HT1080 (cell line): Measurements from ENCODE around the gene TMEM266. TPM values are rescaled to one million over a fixed set of nuclear protein-coding genes. Genes with fewer than 3 reads are reported as not detected.

Experiments
- DNase-seq: peaks from one replicate; pipeline ENCODE4 v3.0.0-alpha.2; 2015; ENCODE audit warnings: low read depth
- total RNA-seq: library from RNA; depleted of rRNA; stranded (reverse); fragments of >200 nt; shearing (Covaris generic); gene quantifications from 2 replicates; pipeline ENCODE4 v1.2.3, GENCODE V29; 2014; rRNA removed

Gene TMEM266
- total RNA-seq, 1 experiment from 2014 or later, result 0.08 TPM

DNA sequence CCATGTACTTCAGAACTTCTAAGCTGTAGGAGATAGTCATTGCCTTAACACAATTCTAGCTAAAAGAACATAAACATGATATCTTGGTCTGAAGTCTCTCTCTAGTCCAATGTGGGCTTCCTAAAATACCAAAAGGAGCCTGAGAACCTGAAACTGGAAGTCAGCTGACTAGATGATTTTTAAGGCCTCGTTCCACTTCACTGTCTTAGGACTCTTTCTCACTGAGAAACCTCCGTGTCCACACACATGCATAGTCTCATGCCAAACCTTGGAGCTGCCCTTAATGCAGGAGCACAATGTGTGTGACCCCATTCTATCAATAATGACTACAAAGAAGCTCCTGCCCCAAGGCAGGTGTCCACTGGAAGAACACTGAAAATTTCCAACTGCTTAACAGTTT, 163.7 kb downstream of the TMEM266 start:
- no peak for DNase-seq

DNA sequence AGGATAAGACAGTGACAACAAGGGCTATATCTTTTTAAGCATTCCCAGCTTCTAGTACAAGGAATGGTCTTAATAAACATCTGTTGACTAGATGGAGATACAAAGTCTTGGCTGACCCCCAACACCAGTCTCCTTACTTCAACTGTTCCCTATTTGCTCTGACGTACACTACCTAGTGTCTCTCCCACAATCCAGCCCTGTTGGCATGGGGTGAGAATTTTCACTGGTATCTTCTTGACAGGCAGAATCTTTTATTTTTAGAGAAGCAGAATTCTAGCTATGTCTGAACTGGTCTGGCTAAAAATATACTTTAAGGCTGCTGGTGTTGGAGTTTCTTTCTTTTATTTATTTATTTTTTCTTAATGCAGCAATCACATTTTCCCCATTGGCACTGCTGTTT, 169.5 kb downstream of the TMEM266 start:
- DNase-seq, result no peak

DNA sequence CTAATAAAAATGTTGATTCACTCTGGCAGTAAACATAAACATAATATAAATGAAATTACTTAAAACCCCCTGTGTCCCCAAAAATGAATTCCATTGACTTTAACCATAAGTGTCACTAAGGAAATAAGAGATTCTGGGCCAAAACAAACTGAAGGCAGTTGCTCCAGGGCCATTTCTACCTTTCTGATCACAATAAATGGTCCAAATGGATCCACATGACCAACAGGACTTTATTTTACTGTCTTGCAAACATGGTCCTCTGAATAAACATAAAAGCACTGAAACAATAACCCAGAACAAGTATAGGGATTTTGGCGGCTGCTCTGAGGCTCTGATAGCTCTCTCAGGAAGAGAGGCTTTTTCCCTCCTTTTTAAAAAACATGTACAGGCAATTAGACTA, 174.1 kb downstream of the TMEM266 start:
- DNase-seq, result no peak

DNA sequence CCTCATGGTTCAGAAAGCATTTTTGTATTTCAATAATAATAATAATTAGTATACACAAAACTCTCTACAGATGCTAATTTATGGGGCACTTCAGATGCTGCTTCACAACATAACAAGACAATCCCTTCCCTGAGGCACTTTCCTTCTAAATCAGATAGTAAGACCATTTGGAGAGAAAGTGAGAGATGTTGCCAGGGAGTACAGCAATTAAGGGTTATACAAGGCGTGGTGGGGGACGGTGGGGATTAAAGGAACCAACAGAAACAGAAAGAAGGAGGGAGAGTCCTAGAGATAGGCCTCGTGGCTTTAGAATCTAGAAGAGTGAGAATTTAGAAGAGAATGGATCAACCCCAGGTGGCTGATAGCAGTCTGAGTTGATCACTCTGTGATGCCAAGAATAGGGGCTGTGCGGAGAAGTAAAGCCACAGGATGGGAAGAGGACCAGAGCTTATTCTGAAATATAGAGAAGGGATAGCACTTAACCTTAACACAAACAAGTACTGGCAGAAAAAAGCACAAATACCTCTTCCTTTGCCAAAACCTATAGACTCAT, 174.6 kb downstream of the TMEM266 start:
- no peak for DNase-seq

DNA sequence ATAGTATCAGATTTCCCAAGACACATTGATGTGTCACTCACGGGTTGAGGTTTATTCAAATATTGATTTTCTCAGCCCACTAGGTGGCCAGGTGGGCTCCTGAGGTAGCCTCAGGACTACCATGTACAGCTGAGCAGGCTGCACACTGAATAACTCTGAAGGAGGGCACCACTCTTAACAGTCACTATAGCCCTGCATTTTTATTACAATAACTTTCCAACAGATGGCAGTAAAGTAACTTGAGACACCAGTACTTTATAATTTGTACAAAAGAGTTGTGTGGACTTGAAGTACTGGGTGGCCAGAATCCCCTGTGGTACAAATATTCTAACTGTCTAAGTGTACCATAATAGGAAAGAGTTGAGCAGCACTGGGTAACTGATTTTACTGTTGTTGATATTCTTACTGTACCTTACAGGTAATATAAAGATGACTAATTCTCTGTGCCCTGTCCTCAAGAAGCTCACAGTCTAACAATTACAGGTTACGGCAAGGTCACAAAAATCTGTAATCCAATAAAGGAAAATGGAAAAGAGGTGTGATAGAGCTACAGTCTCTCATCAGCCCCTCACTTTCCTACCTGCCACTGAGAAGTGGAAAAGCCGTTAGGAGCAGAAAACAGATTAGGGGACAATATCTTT, 175.5 kb downstream of the TMEM266 start:
- DNase-seq, result peak; percentile 48

DNA sequence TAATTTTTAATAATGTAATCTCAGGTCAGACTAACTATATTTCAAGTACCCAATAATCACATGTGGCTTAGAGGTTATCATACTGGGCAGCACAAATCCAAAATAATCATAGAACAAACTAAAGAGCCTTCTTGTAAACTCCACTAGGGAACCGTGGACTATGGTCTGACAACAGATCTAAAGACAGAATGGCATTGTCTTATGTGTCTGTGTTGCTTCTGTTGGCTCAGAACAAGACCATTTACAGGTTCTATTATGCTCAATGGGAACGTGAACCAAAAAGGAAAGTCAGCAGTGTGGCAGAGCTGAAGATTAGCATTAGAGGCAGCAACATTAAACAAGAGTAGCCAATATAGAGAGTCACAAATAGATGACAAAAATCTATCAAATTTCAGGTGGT, 176.6 kb downstream of the TMEM266 start:
- DNase-seq, result no peak

DNA sequence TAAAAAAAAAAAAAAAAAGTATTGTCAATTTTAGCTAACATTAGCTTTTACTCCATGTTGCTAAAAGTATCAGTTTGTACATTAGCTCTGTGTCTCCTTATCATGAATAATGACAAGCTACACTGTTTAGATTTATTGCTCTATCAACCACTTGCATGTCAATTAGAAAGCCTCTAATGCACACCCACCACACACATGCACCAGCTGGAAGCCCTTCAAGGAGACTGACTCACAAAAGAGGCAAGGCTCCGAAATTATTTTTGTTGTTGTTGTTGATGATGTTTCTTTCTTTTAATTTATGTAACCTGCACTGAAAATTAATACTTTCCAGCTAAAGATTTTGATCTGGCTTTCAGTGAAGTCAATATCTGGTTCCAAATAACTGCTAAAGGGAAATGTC, 180.0 kb downstream of the TMEM266 start:
- no peak for DNase-seq

DNA sequence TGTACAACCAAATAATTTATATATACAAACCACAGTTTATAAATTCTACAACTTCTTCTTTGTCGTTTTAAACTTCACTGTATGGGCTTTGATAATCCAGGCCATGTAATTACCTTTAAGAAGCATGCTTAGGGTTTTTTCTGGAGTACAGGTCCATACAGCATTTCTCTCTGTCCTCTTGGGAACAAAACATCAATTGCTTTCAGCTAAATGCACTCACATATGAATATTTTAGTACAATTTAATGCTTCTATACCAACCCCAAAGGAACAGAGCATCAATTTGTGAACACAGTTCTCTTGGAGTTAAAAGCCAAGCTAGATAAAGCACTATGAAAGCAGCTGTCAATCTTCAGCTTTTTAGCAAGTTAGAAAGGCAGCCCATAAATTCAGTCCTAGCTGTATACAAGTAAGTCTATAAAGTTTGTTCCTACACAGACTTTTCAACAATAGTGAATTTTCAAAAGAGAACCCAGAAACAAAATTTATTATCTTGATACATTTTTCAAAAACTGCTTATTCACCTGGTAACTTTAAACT, 185.4 kb downstream of the TMEM266 start:
- DNase-seq, result no peak

DNA sequence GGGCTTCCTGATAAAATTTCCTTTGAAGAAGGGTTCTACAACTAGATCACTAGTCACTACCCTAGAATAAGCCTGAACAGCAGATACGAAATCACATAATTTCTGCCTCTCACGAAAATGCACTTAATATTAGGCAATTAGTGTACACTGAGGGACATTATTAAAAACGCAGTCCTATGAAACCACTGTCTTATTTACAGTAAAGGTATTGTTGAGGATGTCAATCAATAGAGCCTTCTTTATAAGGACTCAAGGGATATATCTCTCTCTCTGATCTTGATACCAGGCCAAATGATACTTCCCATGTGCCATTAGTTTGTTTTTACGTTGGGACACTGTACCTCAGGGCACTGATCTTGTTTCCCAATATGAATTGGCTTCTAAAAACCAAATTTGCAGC, 191.9 kb downstream of the TMEM266 start:
- DNase-seq, result no peak

DNA sequence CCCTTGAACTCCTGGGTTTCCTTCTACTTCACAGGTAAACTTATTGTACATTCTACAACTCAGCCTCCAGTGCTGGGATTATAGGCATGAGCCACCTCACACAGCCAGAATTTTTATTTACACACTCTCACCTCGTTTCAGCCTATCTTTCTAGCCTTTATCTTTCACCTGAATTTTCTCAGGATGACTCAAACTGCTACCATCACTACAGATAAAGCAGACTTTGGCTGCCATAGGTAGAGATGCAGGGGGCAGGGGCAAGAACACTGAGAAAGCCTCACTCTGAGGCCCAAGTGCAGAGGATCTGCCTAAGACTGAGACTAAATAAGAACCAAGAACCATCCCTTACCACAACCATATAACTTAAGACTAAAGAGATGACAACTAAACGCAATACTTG, 192.5 kb downstream of the TMEM266 start:
- no peak for DNase-seq

DNA sequence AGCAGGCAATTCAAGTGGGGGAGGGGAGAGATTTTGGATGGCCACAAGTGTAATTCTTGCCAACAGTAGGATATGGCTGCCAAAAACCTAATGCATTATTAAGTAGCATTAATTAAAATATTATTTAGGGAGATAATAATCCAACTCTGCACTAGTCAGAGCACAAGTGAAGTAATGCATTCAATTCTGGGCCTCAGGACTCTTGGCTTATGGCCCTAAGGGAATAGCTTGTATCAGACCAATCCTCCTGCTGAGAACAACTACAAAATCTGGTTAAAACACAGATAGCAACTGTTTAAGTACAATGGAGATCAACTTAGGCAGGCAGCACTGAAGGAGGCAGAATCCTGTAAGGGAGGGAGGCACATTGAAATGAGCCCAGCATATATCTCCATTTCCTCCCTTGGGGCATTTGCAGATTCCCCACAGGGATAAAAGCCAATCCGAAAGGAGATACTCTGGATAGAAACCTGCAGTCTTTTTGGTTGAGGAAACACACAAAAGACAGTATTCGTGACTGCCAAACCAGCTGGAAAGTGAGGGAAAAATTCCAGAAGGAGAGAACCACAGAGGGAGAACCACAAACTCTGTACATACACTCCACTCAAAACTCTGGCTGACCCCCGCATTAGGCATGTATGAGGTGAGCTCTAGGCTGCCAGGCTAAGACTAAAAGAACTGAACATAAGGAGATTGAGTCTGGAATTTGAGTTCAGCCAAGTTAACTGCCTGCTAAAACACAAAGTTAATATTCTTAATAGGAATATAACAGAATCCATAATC, 194.1 kb downstream of the TMEM266 start:
- DNase-seq, result no peak

Other genes with a start within 250 kb of the TMEM266 start
- gene UBE2Q2, start 216.5 kb upstream of the TMEM266 start, total RNA-seq, result 16.1 and 16.3 TPM in 2 replicates
- gene FBXO22, start 156.1 kb upstream of the TMEM266 start, total RNA-seq, result 71.8 and 78.6 TPM in 2 replicates
- not detected in 2 replicates for gene NRG4, start 47.6 kb upstream of the TMEM266 start, total RNA-seq